ENCODE data around the gene TMEM169.

Gene TMEM169

GRCh38 chr2:216109962-216110614, 28.4 kb downstream of the TMEM169 start:
- Histone ChIP-seq H3K9ac (ENCODE audit: low read length) (peak overlapping the region; percentile 98), H3K9me2 (ENCODE audit: low read depth, low read length) (no peaks in the 10 kb centered on the region), H3K27ac (ENCODE audit: low read depth, low read length, poor library complexity, severe bottlenecking) (peak overlapping the region; percentile 67), H3K36me3 (ENCODE audit: insufficient read depth, low read length) (peaks cover 45% of the 10 kb centered on the region), H3K4me3 (ENCODE audit: low read depth, low read length, poor library complexity, severe bottlenecking) (peak overlapping the region; percentile 91), H3F3A (ENCODE audit: insufficient read depth, low read length) (0 out of 2 replicates have a peak, but pooled peaks cover 7% of the 10 kb centered on the region), H3K4me1 (ENCODE audit: insufficient read depth, low read length, severe bottlenecking) (peaks cover 46% of the 10 kb centered on the region), H3K79me2 (ENCODE audit: insufficient read depth, low read length) (peaks cover 29% of the 10 kb centered on the region), H3K4me2 (ENCODE audit: low read length) (peak overlapping the region; percentile 87), H3K9me3 (ENCODE audit: low read length) (no peaks in the 10 kb centered on the region), H2AFZ (ENCODE audit: low read length) (no peak overlapping the region), H4K20me1 (ENCODE audit: insufficient read depth, low read length) (no peaks in the 10 kb centered on the region), H3K27me3 (ENCODE audit: insufficient read depth, low read length) (no peaks in the 10 kb centered on the region)
- TF ChIP-seq CTCF (IDR thresholded peaks at IDR 0.05; ENCODE audit: low read length) = peak; percentile 61
- no peak for TF ChIP-seq EZH2 (IDR thresholded peaks at IDR 0.05; ENCODE audit: borderline replicate concordance, low read length)

GRCh38 chr2:216110620-216111019, 28.9 kb downstream of the TMEM169 start:
- no peaks in the 10 kb centered on the region for H3K9me2 ChIP-seq (ENCODE audit: low read depth, low read length)
- peak overlapping the region; percentile 91 for H3K4me3 ChIP-seq (ENCODE audit: low read depth, low read length, poor library complexity, severe bottlenecking)
- no peaks in the 10 kb centered on the region for H3K9me3 ChIP-seq (ENCODE audit: low read length)
- no peaks in the 10 kb centered on the region for H3K27me3 ChIP-seq (ENCODE audit: insufficient read depth, low read length)
- TF ChIP-seq CTCF (IDR thresholded peaks at IDR 0.05; ENCODE audit: low read length) (no peak), EZH2 (IDR thresholded peaks at IDR 0.05; ENCODE audit: borderline replicate concordance, low read length) (no peak)
- peak overlapping the region; percentile 98 for H3K9ac ChIP-seq (ENCODE audit: low read length)
- H4K20me1 ChIP-seq (ENCODE audit: insufficient read depth, low read length) = no peaks in the 10 kb centered on the region
- H3K4me1 ChIP-seq (ENCODE audit: insufficient read depth, low read length, severe bottlenecking) = peaks cover 52% of the 10 kb centered on the region
- H3K27ac ChIP-seq (ENCODE audit: low read depth, low read length, poor library complexity, severe bottlenecking) = peak overlapping the region; percentile 67
- H2AFZ ChIP-seq (ENCODE audit: low read length) = no peak overlapping the region
- peak overlapping the region; percentile 87 for H3K4me2 ChIP-seq (ENCODE audit: low read length)
- peaks cover 51% of the 10 kb centered on the region for H3K36me3 ChIP-seq (ENCODE audit: insufficient read depth, low read length)
- H3K79me2 ChIP-seq (ENCODE audit: insufficient read depth, low read length) = peaks cover 35% of the 10 kb centered on the region
- H3F3A ChIP-seq (ENCODE audit: insufficient read depth, low read length) = 0 out of 2 replicates have a peak, but pooled peaks cover 7% of the 10 kb centered on the region

GRCh38 chr2:216111122-216111521, 29.4 kb downstream of the TMEM169 start:
- Histone ChIP-seq H3K36me3 (ENCODE audit: insufficient read depth, low read length) (peaks cover 56% of the 10 kb centered on the region), H3K27me3 (ENCODE audit: insufficient read depth, low read length) (no peaks in the 10 kb centered on the region), H3K79me2 (ENCODE audit: insufficient read depth, low read length) (peaks cover 40% of the 10 kb centered on the region), H3K27ac (ENCODE audit: low read depth, low read length, poor library complexity, severe bottlenecking) (no peak overlapping the region), H3K4me2 (ENCODE audit: low read length) (peak overlapping the region; percentile 87), H3K9ac (ENCODE audit: low read length) (peak overlapping the region; percentile 98; the same call in 1 of the 2 replicates), H2AFZ (ENCODE audit: low read length) (no peak overlapping the region), H3K9me2 (ENCODE audit: low read depth, low read length) (no peaks in the 10 kb centered on the region), H3K4me1 (ENCODE audit: insufficient read depth, low read length, severe bottlenecking) (peaks cover 52% of the 10 kb centered on the region), H3F3A (ENCODE audit: insufficient read depth, low read length) (0 out of 2 replicates have a peak, but pooled peaks cover 7% of the 10 kb centered on the region), H4K20me1 (ENCODE audit: insufficient read depth, low read length) (no peaks in the 10 kb centered on the region), H3K4me3 (ENCODE audit: low read depth, low read length, poor library complexity, severe bottlenecking) (no peak overlapping the region), H3K9me3 (ENCODE audit: low read length) (no peaks in the 10 kb centered on the region)
- TF ChIP-seq EZH2 (IDR thresholded peaks at IDR 0.05; ENCODE audit: borderline replicate concordance, low read length) (no peak), CTCF (IDR thresholded peaks at IDR 0.05; ENCODE audit: low read length) (no peak)
